ENCODE results near the gene PRTN3.

- no peak for TF ChIP-seq SUZ12 (IDR thresholded peaks at IDR 0.05)
- TF ChIP-seq PKNOX1 (IDR thresholded peaks at IDR 0.05): no peak
- no peak for TF ChIP-seq LEF1 (IDR thresholded peaks at IDR 0.05; ENCODE audit: borderline replicate concordance)
- TF ChIP-seq FOXA1 (IDR thresholded peaks at IDR 0.05): no peak
These were observed 43.8 kb downstream of the PRTN3 start for GRCh38 chr19:884420-885211.
